ENCODE results near the gene CCL28.

The CCL28 gene

GRCh38 chr5:43363445-43364152 is 48.6 kb downstream of the CCL28 start:
- no peak for TF ChIP-seq JUND (IDR thresholded peaks at IDR 0.05; ENCODE audit: low read depth)
- DNase-seq (ENCODE audit: low read depth in 1 of 2, low spot score in 1 of 2) = no peak
- in situ Hi-C loops (cut with HindIII; ENCODE audit: low pct_unique_long_range_greater_than_20kb, low sequenced_read_pairs) = no loop called here

GRCh38 chr5:43362725-43363435 is 49.3 kb downstream of the CCL28 start:
- no peak for TF ChIP-seq JUND (IDR thresholded peaks at IDR 0.05; ENCODE audit: low read depth)
- in situ Hi-C loops (cut with HindIII; ENCODE audit: low pct_unique_long_range_greater_than_20kb, low sequenced_read_pairs) = no loop called here
- no peak for DNase-seq (ENCODE audit: low read depth in 1 of 2, low spot score in 1 of 2)

GRCh38 chr5:43358726-43359125 is 53.5 kb downstream of the CCL28 start:
- in situ Hi-C loops (cut with HindIII; ENCODE audit: low pct_unique_long_range_greater_than_20kb, low sequenced_read_pairs) = no loop called here
- no peak for DNase-seq (ENCODE audit: low read depth in 1 of 2, low spot score in 1 of 2)
- TF ChIP-seq JUND (IDR thresholded peaks at IDR 0.05; ENCODE audit: low read depth) = no peak

GRCh38 chr5:43358301-43358700 is 53.9 kb downstream of the CCL28 start:
- no peak for TF ChIP-seq JUND (IDR thresholded peaks at IDR 0.05; ENCODE audit: low read depth)
- no peak for DNase-seq (ENCODE audit: low read depth in 1 of 2, low spot score in 1 of 2)
- in situ Hi-C loops (cut with HindIII; ENCODE audit: low pct_unique_long_range_greater_than_20kb, low sequenced_read_pairs) = no loop called here

GRCh38 chr5:43357878-43358281 is 54.3 kb downstream of the CCL28 start:
- DNase-seq (ENCODE audit: low read depth in 1 of 2, low spot score in 1 of 2) = no peak
- in situ Hi-C loops (cut with HindIII; ENCODE audit: low pct_unique_long_range_greater_than_20kb, low sequenced_read_pairs) = no loop called here
- TF ChIP-seq JUND (IDR thresholded peaks at IDR 0.05; ENCODE audit: low read depth) = no peak

- TF ChIP-seq JUND (IDR thresholded peaks at IDR 0.05; ENCODE audit: low read depth) = no peak
- DNase-seq (ENCODE audit: low read depth in 1 of 2, low spot score in 1 of 2) = no peak
- in situ Hi-C loops (cut with HindIII; ENCODE audit: low pct_unique_long_range_greater_than_20kb, low sequenced_read_pairs) = no loop called here
Measured at GRCh38 chr5:43357067-43357466, 55.1 kb downstream of the CCL28 start.

GRCh38 chr5:43354774-43355173 is 57.4 kb downstream of the CCL28 start:
- DNase-seq (ENCODE audit: low read depth in 1 of 2, low spot score in 1 of 2) = no peak
- TF ChIP-seq JUND (IDR thresholded peaks at IDR 0.05; ENCODE audit: low read depth) = no peak
- in situ Hi-C loops (cut with HindIII; ENCODE audit: low pct_unique_long_range_greater_than_20kb, low sequenced_read_pairs) = no loop called here

- no peak for TF ChIP-seq JUND (IDR thresholded peaks at IDR 0.05; ENCODE audit: low read depth)
- in situ Hi-C loops (cut with HindIII; ENCODE audit: low pct_unique_long_range_greater_than_20kb, low sequenced_read_pairs) = no loop called here
- DNase-seq (ENCODE audit: low read depth in 1 of 2, low spot score in 1 of 2) = no peak
Measured at GRCh38 chr5:43353668-43354067, 58.5 kb downstream of the CCL28 start.

- in situ Hi-C loops (cut with HindIII; ENCODE audit: low pct_unique_long_range_greater_than_20kb, low sequenced_read_pairs) = no loop called here
- DNase-seq (ENCODE audit: low read depth in 1 of 2, low spot score in 1 of 2) = no peak
- TF ChIP-seq JUND (IDR thresholded peaks at IDR 0.05; ENCODE audit: low read depth) = no peak
Measured at GRCh38 chr5:43352915-43353314, 59.3 kb downstream of the CCL28 start.

GRCh38 chr5:43352131-43352530 is 60.1 kb downstream of the CCL28 start:
- no peak for TF ChIP-seq JUND (IDR thresholded peaks at IDR 0.05; ENCODE audit: low read depth)
- in situ Hi-C loops (cut with HindIII; ENCODE audit: low pct_unique_long_range_greater_than_20kb, low sequenced_read_pairs) = no loop called here
- DNase-seq (ENCODE audit: low read depth in 1 of 2, low spot score in 1 of 2) = no peak

GRCh38 chr5:43348861-43349363 is 63.3 kb downstream of the CCL28 start:
- TF ChIP-seq JUND (IDR thresholded peaks at IDR 0.05; ENCODE audit: low read depth) = no peak
- DNase-seq (ENCODE audit: low read depth in 1 of 2, low spot score in 1 of 2) = no peak
- in situ Hi-C loops (cut with HindIII; ENCODE audit: low pct_unique_long_range_greater_than_20kb, low sequenced_read_pairs) = no loop called here

- TF ChIP-seq JUND (IDR thresholded peaks at IDR 0.05; ENCODE audit: low read depth) = no peak
- no peak for DNase-seq (ENCODE audit: low read depth in 1 of 2, low spot score in 1 of 2)
- in situ Hi-C loops (cut with HindIII; ENCODE audit: low pct_unique_long_range_greater_than_20kb, low sequenced_read_pairs) = no loop called here
Measured at GRCh38 chr5:43348207-43348606, 64.0 kb downstream of the CCL28 start.

- in situ Hi-C loops (cut with HindIII; ENCODE audit: low pct_unique_long_range_greater_than_20kb, low sequenced_read_pairs) = no loop called here
- no peak for DNase-seq (ENCODE audit: low read depth in 1 of 2, low spot score in 1 of 2)
- no peak for TF ChIP-seq JUND (IDR thresholded peaks at IDR 0.05; ENCODE audit: low read depth)
Measured at GRCh38 chr5:43338862-43339261, 73.3 kb downstream of the CCL28 start.
